GM23248 (cell line): ENCODE measurements around the gene NFKB1. TPM values are rescaled to one million over a fixed set of nuclear protein-coding genes. Genes with fewer than 3 reads are reported as not detected.
A peak's percentile ranks its signal among the peaks of the same experiment; 100 is the strongest.

Experiments used
- DNase-seq: peaks from one replicate; pipeline ENCODE4 v3.0.0-alpha.2; 2015
- H2AFZ ChIP-seq: fragments of 200-600 bp; sonication (generic); 2 replicates; pipeline ENCODE4 v1.6.1; 2016; ENCODE audit warnings: antibody characterized with exemption
- H3F3A ChIP-seq: fragments of 200-600 bp; sonication (generic); 2 replicates; pipeline ENCODE4 v1.6.1; 2016; ENCODE audit warnings: mild to moderate bottlenecking, antibody characterized with exemption, mixed run types; ENCODE audit not compliant: insufficient read depth
- H3K27ac ChIP-seq: fragments of 200-600 bp; sonication (generic); 2 replicates; pipeline ENCODE4 v1.5.1; 2016; ENCODE audit warnings: mild to moderate bottlenecking
- H3K27me3 ChIP-seq: fragments of 200-600 bp; sonication (generic); replicated peaks from 2 replicates; pipeline ENCODE4 v1.6.1; 2016; ENCODE audit warnings: mild to moderate bottlenecking; ENCODE audit not compliant: insufficient read depth
- H3K36me3 ChIP-seq: fragments of 200-600 bp; sonication (generic); 2 replicates; pipeline ENCODE4 v1.6.1; 2016; ENCODE audit warnings: low read depth, mild to moderate bottlenecking
- H3K4me1 ChIP-seq: fragments of 200-600 bp; sonication (generic); 2 replicates; pipeline ENCODE4 v1.6.1; 2016; ENCODE audit warnings: mild to moderate bottlenecking; ENCODE audit not compliant: insufficient read depth
- H3K4me2 ChIP-seq: fragments of 200-600 bp; sonication (generic); one replicate; pipeline ENCODE4 v1.6.1; 2016; ENCODE audit warnings: mild to moderate bottlenecking; ENCODE audit not compliant: unreplicated experiment
- H3K4me3 ChIP-seq: fragments of 200-600 bp; sonication (generic); 2 replicates; pipeline ENCODE4 v1.5.1; 2016; ENCODE audit warnings: mild to moderate bottlenecking
- H3K79me2 ChIP-seq: fragments of 200-600 bp; sonication (generic); 2 replicates; pipeline ENCODE4 v1.6.1; 2016; ENCODE audit warnings: mild to moderate bottlenecking; ENCODE audit not compliant: insufficient read depth
- H3K9ac ChIP-seq: fragments of 200-600 bp; sonication (generic); 2 replicates; pipeline ENCODE4 v1.6.1; 2016; ENCODE audit warnings: mild to moderate bottlenecking
- H3K9me2 ChIP-seq: fragments of 200-600 bp; sonication (generic); 2 replicates; pipeline ENCODE4 v1.6.1; 2016; ENCODE audit warnings: mixed run types, mild to moderate bottlenecking, moderate library complexity; ENCODE audit not compliant: insufficient read depth
- H3K9me3 ChIP-seq: fragments of 200-600 bp; sonication (generic); one replicate; pipeline ENCODE4 v1.6.1; 2017; ENCODE audit warnings: low read depth
- H4K20me1 ChIP-seq: fragments of 200-600 bp; sonication (generic); 2 replicates; pipeline ENCODE4 v1.6.0; 2016; ENCODE audit not compliant: insufficient read depth
- EZH2 ChIP-seq: fragments of 200-600 bp; sonication (generic); IDR thresholded peaks from 2 replicates; pipeline ENCODE4 v1.6.1; 2018; ENCODE audit warnings: antibody characterized with exemption, mild to moderate bottlenecking; ENCODE audit not compliant: insufficient read depth, poor library complexity, severe bottlenecking
- EZH2phosphoT487 ChIP-seq: fragments of 200-600 bp; sonication (generic); IDR thresholded peaks from 2 replicates; pipeline ENCODE4 v1.6.1; 2018; ENCODE audit warnings: antibody characterized with exemption, moderate library complexity, mild to moderate bottlenecking, low read depth; ENCODE audit not compliant: insufficient read depth
- WGBS, 2 experiments: methylation state at CpG; one replicate each; pipeline ENCODE4 v1.1.6; 2015 to 2017; ENCODE audit warnings: low lambda C conversion rate in 2 of 2, low coverage in 1 of 2; ENCODE audit errors: missing lambda C conversion rate in 2 of 2; 5-methylcytosine and 5-hydroxymethylcytosine counted together
- in situ Hi-C: fragments of 300-500 bp; cut with MboI; formaldehyde crosslinking; loops from 2 replicates; pipeline ENCODE4 v1.15.0; 2020
- polyA plus RNA-seq: library from polyadenylated mRNA; unstranded; fragments of >200 nt; fragmentation: Nextera tagmentation; extraction: Ambion mirVana; gene quantifications from 2 replicates; pipeline ENCODE4 v1.2.1, GENCODE V29; 2016
- total RNA-seq: library from RNA; depleted of rRNA; stranded (reverse); fragments of >200 nt; shearing (Covaris generic); gene quantifications from 2 replicates; pipeline ENCODE4 v1.2.3, GENCODE V29; 2014; rRNA removed

Gene NFKB1
- total RNA-seq = 25.7 and 30.2 TPM in 2 replicates
- 5.5 and 5.8 TPM in 2 replicates for polyA plus RNA-seq

DNA sequence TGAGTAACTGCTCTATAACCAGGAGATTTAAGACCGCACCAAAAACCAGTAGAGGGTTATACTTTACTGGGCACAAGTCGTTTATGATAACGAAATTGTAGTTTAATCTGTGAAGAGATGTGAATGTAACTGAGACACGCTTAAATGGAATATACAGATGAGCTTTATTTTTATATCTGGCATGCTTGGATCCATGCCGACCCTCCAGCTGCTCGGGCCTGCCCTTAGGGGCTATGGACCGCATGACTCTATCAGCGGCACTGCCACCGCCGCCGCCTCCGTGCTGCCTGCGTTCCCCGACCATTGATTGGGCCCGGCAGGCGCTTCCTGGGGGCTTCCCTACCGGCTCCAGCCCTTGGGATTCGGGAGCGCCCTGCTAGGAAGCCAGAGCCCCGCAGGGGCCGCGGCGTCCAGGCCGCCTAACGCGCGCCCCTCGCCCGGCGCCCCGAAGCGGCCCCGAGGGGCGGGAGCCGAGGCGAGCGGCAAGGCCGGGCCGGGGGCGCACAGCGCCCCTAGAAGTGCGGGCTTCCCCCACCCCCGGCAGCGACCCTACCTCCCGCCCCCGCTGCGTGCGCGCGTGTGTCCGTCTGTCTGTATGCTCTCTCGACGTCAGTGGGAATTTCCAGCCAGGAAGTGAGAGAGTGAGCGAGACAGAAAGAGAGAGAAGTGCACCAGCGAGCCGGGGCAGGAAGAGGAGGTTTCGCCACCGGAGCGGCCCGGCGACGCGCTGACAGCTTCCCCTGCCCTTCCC is at the start of gene NFKB1:
NFKB1 (plus strand) TSS at position 664 of the 751 bp plus-strand sequence. CDS start 24,160 bp downstream, outside the sequence.
- H3K4me3 ChIP-seq = peak within 1 kb of the TSS; percentile 99
- WGBS, 2 experiments = 3 to 6% methylated on average over 23 to 40 of the region's 63 CpGs
- peak within 1 kb of the TSS; percentile 90 for H2AFZ ChIP-seq
- H3K27ac ChIP-seq = peak within 1 kb of the TSS; percentile 93
- H3K27me3 ChIP-seq = no peaks in the 10 kb centered on the region
- peak within 1 kb of the TSS; percentile 96 for H3K4me2 ChIP-seq
- TF ChIP-seq EZH2phosphoT487 (no peak), EZH2 (no peak)
- peak; percentile 80 for DNase-seq
- peaks cover 48% of the 10 kb centered on the region for H3K79me2 ChIP-seq
- in situ Hi-C loops = no loop called here
- H3F3A ChIP-seq = peaks cover 27% of the 10 kb centered on the region
- no peaks in the 10 kb centered on the region for H3K9me3 ChIP-seq
- no peaks in the 10 kb centered on the region; the same call in 1 of the 2 replicates for H4K20me1 ChIP-seq
- no peaks in the 10 kb centered on the region for H3K36me3 ChIP-seq
- H3K4me1 ChIP-seq = peaks cover 40% of the 10 kb centered on the region
- no peaks in the 10 kb centered on the region for H3K9me2 ChIP-seq
- peak within 1 kb of the TSS; percentile 97 for H3K9ac ChIP-seq

DNA sequence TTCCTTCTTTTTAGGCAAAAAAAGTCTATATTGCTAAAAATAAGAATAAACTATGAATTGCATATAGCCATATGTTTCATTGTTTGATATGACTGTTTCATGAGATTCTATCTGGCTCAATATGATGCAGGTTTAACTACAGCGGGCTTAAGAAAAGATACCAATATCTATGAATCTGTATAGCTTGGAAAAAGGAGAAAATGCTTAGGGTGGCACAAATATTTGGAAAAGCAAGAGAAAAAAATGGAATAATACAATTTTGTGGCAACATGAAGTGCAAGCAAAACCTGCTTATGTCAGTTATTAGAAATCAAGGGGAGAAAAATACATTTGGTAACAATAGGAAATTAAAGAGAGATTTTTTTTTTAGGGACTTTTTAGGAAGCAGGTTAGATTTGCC is 48.3 kb upstream of the NFKB1 start:
- Histone ChIP-seq H3K9ac (no peak overlapping the region), H3K9me2 (no peaks in the 10 kb centered on the region), H3K4me1 (no peaks in the 10 kb centered on the region), H3K4me3 (no peak overlapping the region), H3K4me2 (no peak overlapping the region), H3K9me3 (no peaks in the 10 kb centered on the region), H3K36me3 (no peaks in the 10 kb centered on the region), H3K27ac (no peak overlapping the region), H4K20me1 (no peaks in the 10 kb centered on the region), H3F3A (no peaks in the 10 kb centered on the region), H2AFZ (no peak overlapping the region), H3K27me3 (no peaks in the 10 kb centered on the region), H3K79me2 (no peaks in the 10 kb centered on the region)
- no peak for TF ChIP-seq EZH2phosphoT487
- TF ChIP-seq EZH2 = no peak
- DNase-seq = no peak
- WGBS, 2 experiments = 94 to 96% methylated on average over 1 of the region's 1 CpG
- in situ Hi-C loops = no loop called here

- no peaks in the 10 kb centered on the region for H3K36me3 ChIP-seq
- in situ Hi-C loops = no loop called here
- H3K9ac ChIP-seq = no peak overlapping the region
- WGBS, 2 experiments = 91 to 99% methylated on average over 3 of the region's 3 CpGs
- no peaks in the 10 kb centered on the region for H3K9me3 ChIP-seq
- no peak overlapping the region for H3K4me2 ChIP-seq
- TF ChIP-seq EZH2phosphoT487 (no peak), EZH2 (no peak)
- no peak overlapping the region for H2AFZ ChIP-seq
- H3K9me2 ChIP-seq = no peaks in the 10 kb centered on the region
- H3K4me3 ChIP-seq = no peak overlapping the region
- DNase-seq = no peak
- no peaks in the 10 kb centered on the region for H4K20me1 ChIP-seq
- no peaks in the 10 kb centered on the region for H3K79me2 ChIP-seq
- H3K4me1 ChIP-seq = no peaks in the 10 kb centered on the region
- no peaks in the 10 kb centered on the region for H3F3A ChIP-seq
- no peaks in the 10 kb centered on the region; the same call in 1 of the 2 replicates for H3K27me3 ChIP-seq
- no peak overlapping the region for H3K27ac ChIP-seq
Measured at GRCh38 chr4:102453827-102454226, 47.3 kb upstream of the NFKB1 start.

DNA sequence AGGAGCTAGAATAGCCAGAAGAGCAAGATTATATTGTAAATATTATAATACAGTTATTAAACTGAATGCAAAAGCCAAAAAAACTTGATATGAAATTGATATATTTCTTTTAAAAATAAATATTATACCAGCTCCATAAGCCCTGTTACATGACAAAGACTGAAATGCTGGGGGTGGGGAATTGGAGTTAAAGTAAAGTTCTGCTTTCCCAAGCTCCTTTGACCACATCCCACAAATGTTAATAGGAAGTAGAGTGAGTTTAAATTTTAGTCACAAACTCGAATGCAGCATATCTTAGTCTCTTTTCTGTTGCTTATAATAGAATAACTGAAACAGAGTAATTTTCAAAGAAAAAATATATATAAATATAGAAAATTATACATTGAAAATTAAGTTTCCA is 46.9 kb upstream of the NFKB1 start:
- WGBS, 2 experiments = 38 to 57% methylated on average over 1 of the region's 1 CpG
- H3K4me1 ChIP-seq = no peaks in the 10 kb centered on the region
- no peaks in the 10 kb centered on the region for H4K20me1 ChIP-seq
- DNase-seq = no peak
- no peak overlapping the region for H2AFZ ChIP-seq
- no peaks in the 10 kb centered on the region for H3F3A ChIP-seq
- no peak overlapping the region for H3K4me3 ChIP-seq
- no peaks in the 10 kb centered on the region for H3K9me2 ChIP-seq
- H3K36me3 ChIP-seq = no peaks in the 10 kb centered on the region
- H3K27ac ChIP-seq = no peak overlapping the region
- in situ Hi-C loops = no loop called here
- no peaks in the 10 kb centered on the region for H3K79me2 ChIP-seq
- TF ChIP-seq EZH2 (no peak), EZH2phosphoT487 (no peak)
- no peaks in the 10 kb centered on the region for H3K9me3 ChIP-seq
- H3K4me2 ChIP-seq = no peak overlapping the region
- H3K9ac ChIP-seq = no peak overlapping the region
- H3K27me3 ChIP-seq = no peaks in the 10 kb centered on the region; the same call in 1 of the 2 replicates
